Renal cortex interstitium (tissue), 3 donors: ENCODE results near the gene SIGLEC15. TPM values are rescaled to one million over a fixed set of nuclear protein-coding genes. Genes with fewer than 3 reads are reported as not detected.

ENCODE experiments used
- polyA plus RNA-seq, 3 donors: library from polyadenylated mRNA; unstranded; fragments of 120-200 nt; gene quantifications; one replicate each; pipeline ENCODE4 v1.2.1, GENCODE V29; 2013; ENCODE audit not compliant: insufficient read length in 3 of 3

The SIGLEC15 gene
- polyA plus RNA-seq, 3 donors: 0.33 to 0.64 (median 0.33) TPM

Other genes with a start within 250 kb of the SIGLEC15 start
- gene SLC14A2, start 210.2 kb upstream of the SIGLEC15 start, polyA plus RNA-seq: 10 to 100 TPM; 12.7 to 20.8 (median 14.1) TPM
- 1 to 10 TPM; 1.5 to 6.2 (median 3.1) TPM for gene SLC14A1, start 101.5 kb upstream of the SIGLEC15 start, polyA plus RNA-seq
- gene EPG5, start 141.7 kb downstream of the SIGLEC15 start, polyA plus RNA-seq: 10 to 100 TPM; 17.7 to 30.8 (median 24.0) TPM
- gene PSTPIP2, start 246.6 kb downstream of the SIGLEC15 start, polyA plus RNA-seq: 10 to 100 TPM in 2 of 3 donors, 1 to 10 TPM in 1; 9.1 to 11.7 (median 11.7) TPM